HCT116 (cell line): ENCODE measurements around the gene FZR1.

ENCODE experiments used
- CBX3 ChIP-seq: IDR thresholded peaks from 2 replicates; pipeline ENCODE4 v1.6.1; 2012; ENCODE audit warnings: low read depth
- CTCF ChIP-seq, 3 experiments: fragments of 200-600 bp in 1 of 3; sonication (generic) in 1 of 3; IDR thresholded peaks in 2 of 3; conservative IDR thresholded peaks in 1 of 3; 2 replicates each; pipeline ENCODE4 v1.5.1; 2012 to 2017; ENCODE audit warnings: low read depth in 2 of 3, low read length in 2 of 3, antibody characterized with exemption in 1 of 3, borderline replicate concordance in 1 of 3, control low read depth in 1 of 3, mild to moderate bottlenecking in 1 of 3, mixed read lengths in 1 of 3, mixed run types in 1 of 3, moderate library complexity in 1 of 3; ENCODE audit not compliant: insufficient read depth in 1 of 3
- EZH2 ChIP-seq: fragments of 200-600 bp; sonication (generic); IDR thresholded peaks from 2 replicates; pipeline ENCODE4 v1.6.1; 2017; ENCODE audit warnings: antibody characterized with exemption, mixed run types
- EZH2phosphoT487 ChIP-seq: fragments of 200-600 bp; IDR thresholded peaks from 2 replicates; pipeline ENCODE4 v1.6.1; 2018; ENCODE audit warnings: antibody characterized with exemption, borderline replicate concordance
- POLR2AphosphoS5 ChIP-seq: IDR thresholded peaks from 2 replicates; pipeline ENCODE4 v1.6.1; 2011; ENCODE audit warnings: mild to moderate bottlenecking, low read depth, low read length, moderate library complexity
- SIN3A ChIP-seq: IDR thresholded peaks from 2 replicates; pipeline ENCODE4 v1.6.1; 2012; ENCODE audit warnings: low read depth
- YY1 ChIP-seq: IDR thresholded peaks from 2 replicates; pipeline ENCODE4 v1.6.1; 2011; ENCODE audit warnings: low read length, low read depth, moderate library complexity, mild to moderate bottlenecking; ENCODE audit not compliant: insufficient replicate concordance; ENCODE audit errors: extremely low read depth

DNA sequence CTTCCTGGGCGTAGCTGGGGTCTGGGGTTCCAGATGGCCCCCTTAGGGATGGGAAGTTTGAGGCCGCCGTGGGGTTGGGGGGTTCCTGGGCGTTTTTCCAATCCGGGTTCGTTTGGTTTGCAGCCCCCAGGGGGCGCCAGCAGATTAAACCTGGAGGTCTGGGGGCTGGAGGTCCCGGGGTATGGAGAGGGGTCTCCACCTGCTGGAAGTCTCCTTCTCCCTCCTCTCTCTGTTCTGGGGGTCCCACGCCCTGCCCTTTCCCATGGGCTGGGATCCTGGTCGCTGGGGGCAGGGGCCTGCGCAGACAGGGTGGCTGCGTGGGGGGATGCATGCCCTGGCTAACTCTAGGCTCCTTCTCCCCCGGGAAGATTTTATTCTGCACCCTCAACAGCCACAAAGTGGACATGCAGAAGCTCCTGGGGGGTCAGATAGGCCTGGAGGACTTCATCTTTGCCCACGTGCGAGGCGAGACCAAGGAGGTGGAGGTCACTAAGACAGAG lies 80.1 kb downstream of the FZR1 start:
- TF ChIP-seq CTCF (IDR thresholded peaks at IDR 0.05 in 2 of 3, conservative IDR thresholded peaks at IDR 0.05 in 1 of 3; ENCODE audit: borderline replicate concordance in 1 of 3, insufficient read depth in 1 of 3, low read depth in 2 of 3, low read length in 2 of 3) (peak; percentile 54 to 66 (median 65); a peak in 5 of 6 replicates), YY1 (no peak), CBX3 (no peak), EZH2 (no peak), SIN3A (no peak), POLR2AphosphoS5 (no peak), EZH2phosphoT487 (no peak)
